ENCODE data around the gene MTARC1.
A peak's percentile ranks its signal among the peaks of the same experiment; 100 is the strongest.

The MTARC1 gene

DNA sequence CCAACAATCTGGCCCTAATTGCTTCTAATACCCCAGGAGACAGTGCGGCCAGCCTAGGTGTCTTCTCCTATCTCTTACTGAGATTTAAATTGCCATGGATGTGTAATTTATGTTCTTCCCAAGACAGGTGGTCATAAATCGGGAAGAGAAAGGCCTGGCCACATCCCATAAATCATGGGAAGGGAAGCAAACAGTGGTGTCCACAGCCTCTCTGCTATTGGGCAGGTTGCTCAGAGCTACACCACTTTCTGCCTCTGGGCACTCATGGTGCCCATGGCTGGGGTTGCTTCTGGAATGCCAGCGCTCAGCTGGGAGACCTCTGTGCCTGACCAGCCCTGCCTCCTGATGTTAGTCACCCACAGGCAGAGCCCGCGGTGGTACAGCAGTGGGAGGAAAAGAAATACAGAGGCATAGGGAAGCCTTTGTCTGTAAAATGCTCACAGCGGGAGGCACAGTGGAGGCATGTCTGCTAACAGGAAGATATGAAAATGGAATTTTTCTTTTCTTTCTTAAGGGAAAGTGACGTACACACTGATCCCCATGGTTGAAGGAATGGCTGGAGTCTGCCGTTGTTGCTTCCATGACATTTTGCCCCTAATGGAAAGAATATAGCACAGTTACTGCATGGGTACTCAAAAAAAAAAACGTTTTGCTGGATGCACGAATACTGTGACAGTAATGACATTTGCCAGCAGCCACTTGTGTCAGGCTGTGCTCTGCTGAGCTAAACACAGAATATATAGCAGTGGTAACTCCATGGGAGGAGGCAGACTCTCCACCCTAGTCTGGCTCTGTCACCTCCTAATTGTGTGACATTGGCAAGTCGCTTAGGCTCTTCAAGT lies 21.9 kb downstream of the MTARC1 start:
- peak; percentile 51 for DNase-seq

DNA sequence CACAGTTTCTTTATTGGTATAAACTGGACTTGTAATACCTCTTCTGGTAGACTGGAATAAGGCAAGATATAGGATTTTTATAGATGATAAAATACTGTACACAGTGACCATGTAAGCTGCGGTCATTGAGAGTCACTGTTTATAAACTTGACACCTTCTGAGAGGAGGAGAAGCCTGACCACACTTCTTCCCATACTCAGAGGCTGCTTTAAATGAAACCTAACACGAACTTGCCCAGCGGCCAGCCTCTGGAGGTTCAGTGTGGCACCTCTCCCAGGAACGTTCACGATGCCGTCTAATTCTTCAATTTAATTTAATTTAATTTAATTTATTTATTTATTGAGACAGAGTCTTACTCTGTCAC lies 22.5 kb downstream of the MTARC1 start:
- DNase-seq, result no peak

GRCh38 chr1:220809704-220810103 lies 23.0 kb downstream of the MTARC1 start:
- DNase-seq, result no peak

- peak; percentile 54 for DNase-seq
Measured at GRCh38 chr1:220810179-220810653, 23.5 kb downstream of the MTARC1 start.

DNA sequence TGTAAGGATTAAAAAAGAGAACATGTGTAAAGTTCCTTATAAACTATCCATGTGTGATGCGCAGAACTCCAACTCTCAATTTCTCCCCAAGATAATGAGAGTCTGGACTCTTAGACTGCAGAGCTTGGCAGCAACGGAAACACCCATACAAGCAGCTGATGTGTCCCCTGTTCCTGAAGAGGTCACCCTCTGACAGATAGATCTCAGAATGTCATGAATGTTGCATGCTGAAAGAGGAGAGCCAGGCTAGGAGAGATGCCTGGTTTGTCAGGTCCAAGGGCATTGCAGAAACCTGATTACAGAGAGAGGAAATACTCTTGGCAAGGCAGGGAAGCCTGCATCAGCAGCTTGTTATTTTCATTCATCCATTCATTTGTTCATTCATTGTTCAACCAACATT lies 24.2 kb downstream of the MTARC1 start:
- DNase-seq, result no peak

DNA sequence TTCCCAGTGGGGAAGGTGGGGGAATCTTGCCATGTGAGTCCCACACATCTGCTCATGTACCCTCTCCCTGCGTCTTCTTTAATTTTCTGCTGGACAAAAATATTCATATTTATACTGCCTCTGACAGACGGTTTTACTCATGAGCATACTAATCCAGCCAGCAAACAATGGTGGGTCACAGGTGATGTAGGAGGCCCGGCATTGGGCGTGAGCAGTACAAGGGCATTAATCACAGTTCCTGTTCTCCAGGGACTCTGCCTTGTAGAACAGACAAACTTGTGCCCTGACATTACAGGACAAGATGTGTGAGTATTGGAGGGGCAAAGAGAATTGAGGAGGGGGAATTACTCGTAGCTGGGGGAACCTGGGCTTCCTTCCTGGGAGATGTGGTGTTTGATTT lies 25.0 kb downstream of the MTARC1 start:
- no peak for DNase-seq

GRCh38 chr1:220812308-220812707 lies 25.6 kb downstream of the MTARC1 start:
- DNase-seq, result no peak

DNA sequence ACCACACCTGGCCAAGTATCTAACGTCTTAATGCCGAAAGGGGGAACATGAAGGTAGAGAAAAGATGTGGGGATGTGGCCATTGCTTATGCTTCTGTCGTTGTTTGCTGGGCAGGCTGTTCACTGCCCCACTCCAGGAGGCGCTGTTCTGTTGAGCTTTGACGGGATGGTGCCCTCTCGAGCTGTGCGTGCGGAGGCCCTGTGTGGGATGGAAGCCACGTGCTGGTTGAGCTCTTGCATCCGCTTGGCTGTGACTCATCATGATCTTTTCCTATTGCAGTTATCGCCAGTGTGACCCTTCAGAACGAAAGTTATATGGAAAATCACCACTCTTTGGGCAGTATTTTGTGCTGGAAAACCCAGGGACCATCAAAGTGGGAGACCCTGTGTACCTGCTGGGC lies 26.3 kb downstream of the MTARC1 start:
- DNase-seq, result no peak

DNA sequence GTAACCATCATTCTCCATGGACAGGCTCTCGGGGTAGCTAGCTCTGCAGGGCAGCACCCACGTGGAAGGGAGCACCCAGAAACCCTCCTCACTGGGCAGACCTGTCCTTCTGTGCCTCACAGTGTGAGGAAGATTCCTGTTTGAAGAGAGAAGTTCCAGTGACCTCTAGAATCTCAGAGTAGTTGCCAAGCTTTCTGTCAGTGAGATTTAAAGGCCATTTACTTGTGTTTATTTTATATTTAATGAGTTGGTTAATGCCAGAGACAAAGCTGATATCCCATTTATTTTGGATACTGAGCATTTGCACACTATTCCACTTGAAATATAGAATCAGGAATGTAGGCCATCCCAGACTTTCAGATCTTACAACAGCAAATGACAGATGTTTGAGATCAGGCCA lies 28.7 kb downstream of the MTARC1 start:
- DNase-seq, result no peak

DNA sequence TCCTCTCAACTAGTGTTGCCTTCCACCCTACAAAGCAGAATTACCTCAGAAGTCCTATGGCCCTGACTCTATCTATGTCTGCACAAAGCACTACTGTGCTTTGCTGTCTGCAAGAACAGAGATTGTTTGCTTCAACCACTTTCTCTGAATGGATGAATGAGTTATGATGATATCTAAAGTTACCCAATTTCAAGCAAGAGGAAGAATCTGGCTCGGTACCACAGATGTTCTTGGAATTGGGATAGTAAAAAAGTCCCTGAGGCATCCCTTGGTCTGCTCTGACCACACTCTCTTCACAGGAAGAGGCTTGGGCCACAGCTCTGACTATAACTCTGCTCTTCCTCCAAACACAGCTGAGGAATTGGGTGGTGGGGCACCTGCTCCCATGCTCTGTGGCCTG lies 31.2 kb downstream of the MTARC1 start:
- DNase-seq, result no peak

DNA sequence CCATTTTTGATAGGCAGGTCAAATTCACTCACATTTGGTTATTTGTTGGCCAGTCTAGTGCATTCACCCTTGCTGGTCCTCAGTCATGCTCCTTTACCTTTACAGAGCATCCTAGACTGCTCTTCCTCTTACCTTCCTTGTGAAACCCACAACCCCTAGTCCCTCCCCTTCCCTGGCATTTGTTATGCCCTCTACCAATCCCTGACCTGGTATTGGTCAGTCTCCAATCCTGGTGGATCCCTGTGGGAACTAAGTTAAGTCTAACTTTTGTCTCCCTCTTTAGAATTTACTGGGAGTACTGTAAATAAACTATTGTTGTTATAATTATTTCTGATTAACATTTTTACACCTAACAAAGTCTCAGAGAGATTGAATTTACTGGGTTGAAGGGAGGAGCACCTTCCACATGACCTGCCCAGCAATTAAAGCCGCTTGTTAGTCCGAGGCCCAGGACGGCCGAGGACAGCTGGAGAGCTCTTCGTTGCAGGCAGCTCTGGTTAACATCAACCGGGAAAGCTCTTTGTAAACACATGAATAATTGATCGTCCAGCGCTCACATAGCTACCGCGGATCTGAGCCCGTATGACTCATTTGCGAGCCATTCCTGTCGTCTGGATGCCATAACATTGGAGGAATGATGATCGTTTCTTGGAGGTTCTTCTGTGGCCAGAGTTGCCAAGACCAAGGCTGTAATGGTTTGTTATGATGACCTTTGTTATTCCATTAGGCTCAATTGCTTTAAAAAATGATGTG lies 31.9 kb downstream of the MTARC1 start:
- no peak for DNase-seq

- no peak for DNase-seq
Measured at GRCh38 chr1:220819467-220820026, 32.8 kb downstream of the MTARC1 start.

GRCh38 chr1:220824031-220824989 lies 37.6 kb downstream of the MTARC1 start:
- DNase-seq, result peak; percentile 79

GRCh38 chr1:220825819-220826551 lies 39.3 kb downstream of the MTARC1 start:
- no peak for DNase-seq

GRCh38 chr1:220826729-220827128 lies 40.0 kb downstream of the MTARC1 start:
- DNase-seq, result no peak

DNA sequence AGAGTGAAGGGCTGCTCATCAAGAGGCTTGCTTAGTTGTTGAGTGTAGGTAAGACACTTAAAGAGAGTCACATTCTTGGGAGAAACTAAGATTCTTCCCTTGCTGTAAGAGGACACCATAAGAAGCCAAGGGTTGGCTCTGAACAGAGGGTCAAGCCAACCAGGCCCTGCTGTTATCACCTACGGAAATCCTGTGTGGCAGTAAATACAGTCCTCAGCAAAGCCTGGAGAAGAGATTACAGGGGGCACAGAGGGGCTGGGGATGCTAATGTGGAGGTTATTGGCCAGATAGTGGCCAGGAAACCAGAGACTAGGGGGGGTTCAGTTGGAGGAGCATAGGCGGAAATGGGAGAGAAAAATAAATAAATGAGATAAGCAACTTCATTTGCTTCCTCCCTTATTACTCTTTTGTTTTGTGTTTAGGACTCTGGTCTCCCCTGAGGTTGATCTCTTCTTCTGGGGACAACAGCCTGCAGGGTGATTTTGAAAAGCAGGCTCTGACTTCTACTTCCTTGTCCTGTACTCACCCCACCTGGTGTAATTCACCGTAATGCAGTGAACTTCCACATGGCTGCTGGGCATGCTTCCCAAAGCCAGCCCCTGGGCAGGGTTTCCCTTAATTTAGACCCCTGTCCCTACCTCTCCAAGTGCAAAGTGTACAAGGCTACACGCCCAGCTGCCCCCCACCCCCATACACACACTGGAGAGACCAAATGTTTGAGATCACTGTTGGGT lies 40.9 kb downstream of the MTARC1 start:
- no peak for DNase-seq

GRCh38 chr1:220828179-220828490 lies 41.4 kb downstream of the MTARC1 start:
- no peak for DNase-seq

DNA sequence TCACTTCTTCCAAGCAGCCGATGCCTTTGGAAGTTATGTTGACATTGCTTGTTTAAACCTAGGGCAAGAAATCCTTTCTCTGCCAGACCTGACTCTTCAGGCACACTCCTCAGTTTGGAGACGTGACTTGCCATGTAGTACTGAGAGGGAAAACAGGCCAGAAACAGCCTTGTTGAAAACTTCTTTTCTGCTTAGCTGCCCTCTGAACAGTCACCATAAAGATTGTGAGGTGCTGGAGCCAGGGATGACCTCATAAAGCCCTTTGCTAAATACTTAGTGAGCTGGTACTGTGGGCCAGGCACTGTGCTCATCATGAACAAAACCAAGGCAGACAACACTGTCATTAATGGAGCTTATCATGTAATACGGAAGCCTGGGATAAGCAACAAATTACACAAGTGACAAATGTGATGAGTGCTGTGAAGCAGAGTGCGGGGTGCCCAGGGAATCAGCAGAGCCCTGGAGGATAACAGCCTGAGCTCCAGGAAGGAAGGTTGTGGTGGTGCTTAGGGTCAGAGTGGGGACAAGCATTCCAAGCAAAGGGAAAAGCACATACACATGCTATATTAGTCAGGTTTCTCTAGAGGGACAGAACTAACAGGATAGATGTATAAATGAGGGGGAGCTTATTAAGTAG lies 42.4 kb downstream of the MTARC1 start:
- DNase-seq, result no peak

DNA sequence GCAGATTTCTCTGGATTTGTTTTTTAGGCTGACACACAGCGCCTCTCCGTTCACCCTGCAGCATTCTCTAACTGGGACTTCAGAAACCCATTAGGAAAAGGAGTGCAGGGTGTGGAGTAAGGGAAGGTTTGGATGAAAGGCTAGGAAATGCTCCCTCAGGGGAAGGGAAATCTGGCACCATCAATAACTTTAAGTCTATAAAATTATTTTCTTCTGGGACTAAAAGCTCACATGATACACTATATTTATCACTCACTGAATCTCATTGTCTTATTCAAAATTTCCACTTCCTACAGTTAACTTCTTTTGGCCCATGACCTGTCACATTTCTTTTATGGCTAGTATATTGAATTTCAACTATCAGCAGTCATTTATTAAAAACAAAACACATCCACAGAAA lies 46.7 kb downstream of the MTARC1 start:
- DNase-seq, result no peak

- no peak for DNase-seq
Measured at GRCh38 chr1:220834155-220834870, 47.6 kb downstream of the MTARC1 start.
